Activated T-helper 9 cell treated with anti-CD3 and anti-CD28 coated beads, Interleukin-2, amount 50 U/mL, for 16 hours (primary cell): ENCODE data around the gene MYH9.
A peak's percentile ranks its signal among the peaks of the same experiment; 100 is the strongest.

Experiments
- DNase-seq: peaks from one replicate; pipeline ENCODE4 v3.0.0-alpha.2; 2020; ENCODE audit warnings: low read depth

The MYH9 gene

GRCh38 chr22:36367479-36367878 is 20.3 kb downstream of the MYH9 start:
- DNase-seq: no peak

- DNase-seq: no peak
Observed at GRCh38 chr22:36367066-36367465, 20.7 kb downstream of the MYH9 start.

- no peak for DNase-seq
Observed at GRCh38 chr22:36366291-36366708, 21.5 kb downstream of the MYH9 start.

- peak; percentile 85 for DNase-seq
Observed at GRCh38 chr22:36365020-36365411, 22.8 kb downstream of the MYH9 start.

GRCh38 chr22:36364255-36365019 is 23.3 kb downstream of the MYH9 start:
- DNase-seq: no peak

GRCh38 chr22:36363349-36363981 is 24.3 kb downstream of the MYH9 start:
- DNase-seq: no peak

- DNase-seq: no peak
Observed at GRCh38 chr22:36362932-36363331, 24.8 kb downstream of the MYH9 start.

GRCh38 chr22:36362075-36362474 is 25.7 kb downstream of the MYH9 start:
- no peak for DNase-seq

- no peak for DNase-seq
Observed at GRCh38 chr22:36360871-36361383, 26.8 kb downstream of the MYH9 start.

GRCh38 chr22:36360011-36360410 is 27.8 kb downstream of the MYH9 start:
- DNase-seq: no peak

- no peak for DNase-seq
Observed at GRCh38 chr22:36359470-36359996, 28.2 kb downstream of the MYH9 start.

- no peak for DNase-seq
Observed at GRCh38 chr22:36358533-36359469, 29.0 kb downstream of the MYH9 start.

- DNase-seq: no peak
Observed at GRCh38 chr22:36356708-36357624, 30.8 kb downstream of the MYH9 start.

GRCh38 chr22:36355894-36356293 is 31.9 kb downstream of the MYH9 start:
- no peak for DNase-seq

GRCh38 chr22:36355362-36355761 is 32.4 kb downstream of the MYH9 start:
- DNase-seq: no peak

GRCh38 chr22:36352803-36353507 is 34.8 kb downstream of the MYH9 start:
- no peak for DNase-seq

GRCh38 chr22:36351921-36352802 is 35.6 kb downstream of the MYH9 start:
- no peak for DNase-seq

- DNase-seq: no peak
Observed at GRCh38 chr22:36350751-36351594, 36.8 kb downstream of the MYH9 start.
